H1 (cell line): ENCODE data around the gene TBC1D10A. TPM values are rescaled to one million over a fixed set of nuclear protein-coding genes. Genes with fewer than 3 reads are reported as not detected.

Experiments used
- CTCF ChIA-PET: fragments of 300-600 bp; sonication (Branson Sonifier 250); formaldehyde crosslinking; loops from one replicate; lab custom pipeline; 2021; ENCODE audit not compliant: partially characterized antibody; lab: Charles Lee
- POLR2A ChIA-PET: fragments of 300-600 bp; sonication (Branson Sonifier 250); formaldehyde crosslinking; loops from one replicate; lab custom pipeline; 2021; ENCODE audit warnings: inconsistent platforms; ENCODE audit not compliant: partially characterized antibody; lab: Charles Lee
- DNase-seq, 2 experiments: peaks; one replicate each; pipeline versions ENCODE4 v3.0.0 to v3.0.0-alpha.2; 2010 to 2022; ENCODE audit warnings: low spot score in 2 of 2, low read depth in 1 of 2, mixed read lengths in 1 of 2
- FAIRE-seq: peaks from 2 replicates; lab custom pipeline; 2011; peaks lifted over from hg19 to GRCh38; lab: Jason Lieb, UNC
- H2AFZ ChIP-seq: 2 replicates; pipeline ENCODE4 v1.8.1; 2012; ENCODE audit warnings: low read length, inconsistent platforms
- H2AK5ac ChIP-seq: 2 replicates; pipeline ENCODE4 v1.6.1; 2013; ENCODE audit warnings: low read depth, low read length
- H2BK120ac ChIP-seq: replicated peaks from 2 replicates; pipeline ENCODE3; 2013; ENCODE audit warnings: low read depth, low read length, inconsistent platforms
- H2BK12ac ChIP-seq: 2 replicates; pipeline ENCODE4 v1.6.1; 2013; ENCODE audit warnings: low read depth, low read length
- H2BK15ac ChIP-seq: 2 replicates; pipeline ENCODE4 v1.6.1; 2013; ENCODE audit warnings: low read length
- H2BK20ac ChIP-seq: 2 replicates; pipeline ENCODE4 v1.6.1; 2013; ENCODE audit warnings: low read length
- H2BK5ac ChIP-seq: 2 replicates; pipeline ENCODE4 v1.6.1; 2013; ENCODE audit warnings: low read depth, low read length
- H3K14ac ChIP-seq: 2 replicates; pipeline ENCODE4 v1.6.1; 2013; ENCODE audit warnings: inconsistent platforms; ENCODE audit not compliant: insufficient read length
- H3K18ac ChIP-seq: 2 replicates; pipeline ENCODE4 v1.6.1; 2013; ENCODE audit warnings: low read length; ENCODE audit errors: extremely low read depth
- H3K23ac ChIP-seq: 2 replicates; pipeline ENCODE4 v1.6.1; 2013; ENCODE audit warnings: inconsistent platforms; ENCODE audit not compliant: insufficient read length
- H3K23me2 ChIP-seq: 2 replicates; pipeline ENCODE4 v1.6.1; 2013; ENCODE audit warnings: low read depth, low read length
- H3K27ac ChIP-seq: 2 replicates; pipeline ENCODE4 v1.6.1; 2011; ENCODE audit warnings: low read depth, low read length, inconsistent platforms
- H3K27me3 ChIP-seq, 4 experiments: replicated peaks in 1 of 4; 1 replicate in 1 of 4; 2 replicates in 3 of 4; pipeline versions ENCODE4 v1.6.1 to v1.8.1; 2011 to 2013; ENCODE audit warnings: low read length in 3 of 4, mild to moderate bottlenecking in 3 of 4, inconsistent platforms in 2 of 4, mixed read lengths in 2 of 4, moderate library complexity in 1 of 4; ENCODE audit not compliant: control insufficient read depth in 3 of 4, insufficient read depth in 3 of 4; ENCODE audit errors: extremely low read depth in 1 of 4
- H3K36me3 ChIP-seq, 4 experiments: 2 replicates each; pipeline versions ENCODE4 v1.6.1 to v1.8.1; 2011 to 2013; ENCODE audit warnings: mild to moderate bottlenecking in 4 of 4, low read length in 3 of 4, moderate library complexity in 2 of 4, control low read depth in 1 of 4, inconsistent platforms in 1 of 4; ENCODE audit not compliant: insufficient read depth in 4 of 4, control insufficient read depth in 2 of 4
- H3K4ac ChIP-seq: replicated peaks from 2 replicates; pipeline ENCODE3; 2013; ENCODE audit warnings: low read length, low read depth, mixed read lengths, inconsistent platforms; ENCODE audit not compliant: insufficient read length
- H3K4me1 ChIP-seq, 4 experiments: replicated peaks in 1 of 4; 1 replicate in 1 of 4; 2 replicates in 3 of 4; pipeline versions ENCODE4 v1.6.1 to v1.8.1; 2011 to 2013; ENCODE audit warnings: low read length in 3 of 4, inconsistent platforms in 2 of 4, mixed read lengths in 1 of 4; ENCODE audit not compliant: insufficient read depth in 4 of 4, control insufficient read depth in 3 of 4
- H3K4me2 ChIP-seq, 2 experiments: 2 replicates each; pipeline versions ENCODE4 v1.6.1 to v1.8.1; 2011 to 2013; ENCODE audit warnings: low read depth in 2 of 2, low read length in 2 of 2, control low read depth in 1 of 2, inconsistent platforms in 1 of 2, mild to moderate bottlenecking in 1 of 2; ENCODE audit not compliant: insufficient read depth in 1 of 2
- H3K4me3 ChIP-seq, 4 experiments: fragments of 200-600, 300-600 bp in 1 of 4; sonication (generic), shearing (Covaris generic), sonication (Bioruptor Twin) in 1 of 4; 2 replicates each; pipeline versions ENCODE4 v1.5.1 to v1.8.1; 2011 to 2016; ENCODE audit warnings: low read length in 4 of 4, low read depth in 3 of 4, control low read depth in 2 of 4, inconsistent platforms in 2 of 4, mild to moderate bottlenecking in 2 of 4, mixed read lengths in 1 of 4, moderate library complexity in 1 of 4; ENCODE audit not compliant: insufficient read depth in 2 of 4; ENCODE audit errors: extremely low read depth in 1 of 4
- H3K56ac ChIP-seq: replicated peaks from 2 replicates; pipeline ENCODE3; 2013; ENCODE audit warnings: low read depth, mild to moderate bottlenecking, mixed read lengths, low read length, inconsistent platforms; ENCODE audit not compliant: insufficient read length
- H3K79me1 ChIP-seq: 2 replicates; pipeline ENCODE4 v1.6.1; 2013; ENCODE audit warnings: low read depth, low read length, control low read depth
- H3K79me2 ChIP-seq, 2 experiments: 2 replicates each; pipeline versions ENCODE4 v1.6.1 to v1.8.1; 2012 to 2013; ENCODE audit warnings: low read length in 2 of 2, mild to moderate bottlenecking in 2 of 2, inconsistent platforms in 1 of 2; ENCODE audit not compliant: insufficient read depth in 2 of 2, control insufficient read depth in 1 of 2
- H3K9ac ChIP-seq, 4 experiments: replicated peaks in 1 of 4; 1 replicate in 1 of 4; 2 replicates in 3 of 4; pipeline versions ENCODE4 v1.6.1 to v1.8.1; 2011 to 2013; ENCODE audit warnings: low read depth in 3 of 4, low read length in 3 of 4, control low read depth in 2 of 4, mild to moderate bottlenecking in 2 of 4, moderate library complexity in 2 of 4, inconsistent platforms in 1 of 4; ENCODE audit errors: extremely low read depth in 1 of 4
- H3K9me3 ChIP-seq, 2 experiments: 2 replicates each; pipeline versions ENCODE4 v1.6.1 to v1.8.1; 2012 to 2013; ENCODE audit warnings: mild to moderate bottlenecking in 2 of 2, moderate library complexity in 2 of 2, control low read depth in 1 of 2, inconsistent platforms in 1 of 2, low read depth in 1 of 2, low read length in 1 of 2, mixed read lengths in 1 of 2; ENCODE audit not compliant: insufficient read depth in 2 of 2
- H4K20me1 ChIP-seq, 2 experiments: replicated peaks in 1 of 2; 2 replicates each; pipeline versions ENCODE3 to v1.8.1; 2011 to 2013; ENCODE audit warnings: inconsistent platforms in 2 of 2, low read length in 2 of 2, mild to moderate bottlenecking in 1 of 2; ENCODE audit not compliant: insufficient read depth in 2 of 2, control insufficient read depth in 1 of 2
- H4K5ac ChIP-seq: 2 replicates; pipeline ENCODE4 v1.6.1; 2013; ENCODE audit warnings: low read length, low read depth, mixed read lengths, inconsistent platforms; ENCODE audit not compliant: insufficient read length
- H4K8ac ChIP-seq: 2 replicates; pipeline ENCODE4 v1.8.0; 2013; ENCODE audit warnings: mild to moderate bottlenecking, moderate library complexity, low read length, inconsistent platforms; ENCODE audit not compliant: insufficient read depth; ENCODE audit errors: extremely low read depth
- H4K91ac ChIP-seq: replicated peaks from 2 replicates; pipeline ENCODE3; 2013; ENCODE audit warnings: low read length, mixed read lengths, inconsistent platforms; ENCODE audit not compliant: insufficient read length
- GTF2F1 ChIP-seq: IDR thresholded peaks from 2 replicates; pipeline ENCODE4 v1.6.1; 2012; ENCODE audit warnings: low read depth, low read length, improper control_type of control experiment, borderline replicate concordance
- HDAC2 ChIP-seq, 2 experiments: fragments of 300-600 bp in 1 of 2; sonication (generic) in 1 of 2; IDR thresholded peaks; 2 replicates each; pipeline ENCODE4 v1.6.1; 2011 to 2012; ENCODE audit warnings: low read depth in 2 of 2, low read length in 2 of 2, mild to moderate bottlenecking in 2 of 2, moderate library complexity in 2 of 2, borderline replicate concordance in 1 of 2, inconsistent platforms in 1 of 2
- TAF1 ChIP-seq: IDR thresholded peaks from 2 replicates; pipeline ENCODE4 v1.6.1; 2011; ENCODE audit warnings: mild to moderate bottlenecking, low read depth, low read length
- WGBS, 2 experiments: shearing (Covaris generic) in 1 of 2; methylation state at CpG; one replicate each; pipeline versions ENCODE4 v1.1.6 to v1.1.7; 2013 to 2015; ENCODE audit warnings: low lambda C conversion rate in 2 of 2, mixed read lengths in 2 of 2, inconsistent platforms in 1 of 2, low coverage in 1 of 2, missing lambda C conversion rate in 1 of 2; ENCODE audit not compliant: insufficient replicate concordance in 2 of 2, insufficient coverage in 1 of 2, insufficient read length in 1 of 2; ENCODE audit errors: extremely low coverage in 1 of 2, missing lambda C conversion rate in 1 of 2; 5-methylcytosine and 5-hydroxymethylcytosine counted together
- polyA plus RNA-seq, 7 experiments: library from polyadenylated mRNA; depleted of rRNA in 3 of 7; stranded (reverse) in 5 of 7; unstranded in 2 of 7; fragments of >200 nt in 5 of 7; fragments of 200-250 nt in 2 of 7; gene quantifications; 1 replicate in 5 of 7; 2 replicates in 1 of 7; 4 replicates in 1 of 7; pipeline versions ENCODE4 v1.2.1 to v1.2.3, GENCODE V29; 2011 to 2013; ENCODE audit warnings: missing spikeins in 2 of 7, mixed read lengths in 2 of 7
- total RNA-seq: library from RNA; stranded (reverse); fragmentation: NEBNext Ultra II Directional; extraction: Animal tissue kit (Norgen Biotek cat#: 25700); gene quantifications from 2 replicates; pipeline ENCODE4 v1.2.1, GENCODE V29; 2021

The TBC1D10A gene
- total and polyA plus RNA-seq, 2 of the 8 experiments (the other 6 are each of a cell fraction or from before 2014, with no cell fraction given): 5.4 to 7.0 TPM

DNA sequence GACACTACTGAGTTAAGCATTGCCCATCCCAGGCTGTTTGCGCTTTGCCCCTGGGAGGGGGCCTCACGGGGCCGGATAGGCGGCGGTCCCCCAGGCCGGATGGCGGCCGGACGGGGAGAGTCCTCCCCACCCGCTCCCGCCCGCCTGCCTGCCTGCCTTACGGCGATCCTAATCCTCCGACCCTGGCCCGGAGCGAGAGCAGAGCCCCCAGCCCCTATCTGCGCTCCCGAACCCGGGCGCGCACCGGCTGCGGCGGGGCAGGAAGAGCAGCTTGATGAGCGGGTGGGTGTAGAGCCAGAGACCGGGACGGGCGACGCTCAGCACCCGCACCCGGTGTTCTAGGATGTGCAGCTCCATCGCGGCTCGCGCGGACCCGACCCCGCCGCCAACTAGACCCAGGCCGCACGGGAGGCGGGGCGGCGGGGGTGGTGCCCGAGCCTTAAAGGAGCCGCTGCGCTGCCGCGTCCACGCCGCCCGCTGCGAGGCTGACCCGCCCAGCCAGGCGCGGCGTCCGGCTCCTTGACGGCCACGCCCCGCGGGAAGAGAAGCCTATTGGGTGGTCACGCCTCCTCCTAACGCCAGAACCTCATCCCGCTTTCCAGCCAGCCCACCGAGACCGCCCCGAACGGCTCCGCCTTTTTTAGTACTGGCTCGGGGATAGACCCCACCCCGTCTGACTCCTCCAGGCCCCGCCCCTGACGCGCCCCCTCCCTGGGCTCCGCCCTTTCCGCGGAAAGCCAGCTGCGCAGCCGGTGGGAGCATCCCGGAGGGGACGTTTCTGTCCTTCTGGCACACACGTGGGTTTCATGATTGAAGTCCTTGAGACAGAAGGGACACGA lies 37.4 kb downstream of the TBC1D10A start, which contains the start of gene CASTOR1:
CASTOR1 (minus strand) TSS at position 365 of the 839 bp plus-strand sequence; CDS start at position 357, 8 bp downstream.
- H3K9ac ChIP-seq: peak within 1 kb of the TSS in 2 of 4 experiments; percentile 56 to 59; a peak in 4 of 7 replicates
- TF ChIP-seq TAF1: no peak
- no peak for TF ChIP-seq GTF2F1
- no peak for TF ChIP-seq HDAC2 (IDR thresholded peaks at IDR 0.05; ENCODE audit: borderline replicate concordance in 1 of 2, low read depth in 2 of 2, low read length in 2 of 2)

More for the DNA sequence above, 37.4 kb downstream of the TBC1D10A start, which contains the start of gene CASTOR1:
- no peaks in the 10 kb centered on the region for H3K79me1 ChIP-seq
- no peak within 1 kb of the TSS for H2BK20ac ChIP-seq
- peak within 1 kb of the TSS; percentile 86; the same call in 1 of the 2 replicates for H2AFZ ChIP-seq
- H4K5ac ChIP-seq: no peak within 1 kb of the TSS
- H3K14ac ChIP-seq: no peak within 1 kb of the TSS
- peaks cover 0 to 4% of the 10 kb centered on the region in 2 experiments for H4K20me1 ChIP-seq
- H3K36me3 ChIP-seq: no peaks in the 10 kb centered on the region
- no peaks in the 10 kb centered on the region for H3K9me3 ChIP-seq
- DNase-seq: peak; percentile 91 to 98
- no peak within 1 kb of the TSS; the same call in 1 of the 2 replicates for H2AK5ac ChIP-seq
- peak within 1 kb of the TSS; percentile 53 for H4K8ac ChIP-seq
- H3K23ac ChIP-seq: no peak within 1 kb of the TSS
- no peak within 1 kb of the TSS for H3K4ac ChIP-seq
- peak within 1 kb of the TSS; percentile 32 for H3K18ac ChIP-seq
- no peaks in the 10 kb centered on the region for H3K27me3 ChIP-seq
- no peak within 1 kb of the TSS; the same call in 1 of the 2 replicates for H2BK5ac ChIP-seq
- peak within 1 kb of the TSS; percentile 58 to 74 (median 70) for H3K4me3 ChIP-seq
- no peak within 1 kb of the TSS for H2BK120ac ChIP-seq
- peak within 1 kb of the TSS; percentile 88; the same call in 1 of the 2 replicates for H2BK15ac ChIP-seq
- H4K91ac ChIP-seq: no peak within 1 kb of the TSS
- H3K4me1 ChIP-seq: peaks cover 0 to 19% (median 14%) of the 10 kb centered on the region in 4 experiments; a peak in 6 of 7 replicates
- CTCF ChIA-PET: interaction anchor here (1.2 to 9.1 kb wide), 15 partner anchors 8 to 201 kb away, joined by 3 to 203 read pairs (median 12); partner anchors contain the start of genes RNF215 and TBC1D10A
- peak; percentile 87 for FAIRE-seq
- H3K56ac ChIP-seq: no peak within 1 kb of the TSS
- 2% methylated on average over 23 of the region's 85 CpGs; no CpG with 5 or more reads in 1 of the 2 experiments for WGBS, 2 experiments
- POLR2A ChIA-PET: interaction anchor here (1.1 to 3.8 kb wide), 9 partner anchors 10 to 181 kb away, joined by 3 to 17 read pairs (median 4); partner anchors contain the start of genes CCDC157, MTFP1, SF3A1 and TBC1D10A
- H3K79me2 ChIP-seq: no peaks in the 10 kb centered on the region
- H3K23me2 ChIP-seq: peaks cover 12% of the 10 kb centered on the region; the same call in 1 of the 2 replicates
- H3K27ac ChIP-seq: no peak within 1 kb of the TSS
- H3K4me2 ChIP-seq: peak within 1 kb of the TSS; percentile 82 to 95
- H2BK12ac ChIP-seq: no peak within 1 kb of the TSS
